ENCODE data around the gene PSG7.
"Not testable (repeated sequence)": the region's sequence is repeated elsewhere in the genome, so short reads cannot be mapped to it uniquely, and the experiment has no call there.

PSG7 gene

DNA sequence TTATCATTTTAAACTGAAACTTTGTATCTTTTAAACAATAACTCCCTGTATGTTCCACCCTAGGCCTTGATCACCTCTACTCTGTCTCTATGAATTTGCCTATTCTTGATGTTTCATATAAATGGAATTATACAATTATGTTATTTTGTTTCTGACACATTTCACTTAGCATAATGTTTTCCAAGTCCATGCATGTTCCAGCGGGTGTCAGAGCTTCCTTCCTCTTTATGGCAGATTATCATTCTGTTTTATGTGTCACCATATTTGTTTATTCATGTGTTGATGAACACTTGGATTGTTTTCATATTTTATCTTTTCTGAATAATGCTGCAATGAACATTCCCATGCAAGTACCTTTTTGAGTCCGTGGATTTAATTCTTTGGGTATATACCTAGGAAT lies 54.3 kb downstream of the PSG7 start:
- not testable (repeated sequence) for H3K27me3 ChIP-seq (ENCODE audit: insufficient read depth, low read length); H3K4me2 ChIP-seq (ENCODE audit: low read length); H4K20me1 ChIP-seq (ENCODE audit: insufficient read depth, low read length); H3K79me2 ChIP-seq (ENCODE audit: insufficient read depth, low read length); H2AFZ ChIP-seq (ENCODE audit: low read length); H3F3A ChIP-seq (ENCODE audit: insufficient read depth, low read length); H3K36me3 ChIP-seq (ENCODE audit: insufficient read depth, low read length); H3K27ac ChIP-seq (ENCODE audit: low read depth, low read length, poor library complexity, severe bottlenecking); H3K9me3 ChIP-seq (ENCODE audit: low read length); H3K4me1 ChIP-seq (ENCODE audit: insufficient read depth, low read length, severe bottlenecking); H3K9ac ChIP-seq (ENCODE audit: low read length); H3K9me2 ChIP-seq (ENCODE audit: low read depth, low read length); H3K4me3 ChIP-seq (ENCODE audit: low read depth, low read length, poor library complexity, severe bottlenecking)

DNA sequence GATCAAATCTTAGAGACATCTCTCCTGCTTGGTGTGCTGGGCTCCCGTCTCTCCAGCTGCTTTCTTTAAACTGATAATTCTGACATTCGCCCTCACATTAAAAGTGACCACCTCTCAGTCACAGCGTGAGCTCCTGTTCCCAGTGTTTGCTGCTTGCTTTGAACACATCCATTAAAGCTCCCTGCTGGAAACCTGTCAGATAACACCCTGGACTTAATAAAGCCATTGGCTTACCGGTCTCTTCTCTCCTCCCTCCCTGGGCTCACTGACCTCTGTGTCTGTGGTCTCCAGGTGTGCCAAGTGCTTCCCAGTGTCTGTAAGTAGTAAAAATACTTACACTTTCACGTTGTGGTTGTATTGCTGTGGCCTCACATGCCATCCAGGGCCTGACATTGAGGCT lies 55.0 kb downstream of the PSG7 start:
- not testable (repeated sequence) for H3K27me3 ChIP-seq (ENCODE audit: insufficient read depth, low read length)

DNA sequence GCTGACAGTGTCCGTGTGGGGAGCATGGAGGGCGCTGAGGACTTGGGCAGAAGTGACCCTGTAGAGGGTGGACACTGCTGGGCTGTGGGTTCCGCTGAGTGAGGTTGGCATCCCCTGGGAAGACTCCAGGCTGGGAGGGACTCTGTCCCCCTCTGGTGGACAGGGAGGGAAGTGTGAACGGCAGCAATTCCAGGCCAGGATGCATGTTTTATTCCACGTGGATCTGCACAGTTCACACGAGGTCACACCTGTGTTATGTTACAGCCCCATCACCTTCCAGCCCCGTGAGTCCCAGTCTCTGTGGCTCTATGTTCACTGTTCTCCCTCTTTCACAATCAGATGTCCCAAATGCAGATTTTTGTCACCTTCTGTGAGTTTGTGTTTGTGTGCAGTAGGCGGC lies 55.7 kb downstream of the PSG7 start:
- H3K36me3 ChIP-seq (ENCODE audit: insufficient read depth, low read length); H3K79me2 ChIP-seq (ENCODE audit: insufficient read depth, low read length); H3K9me2 ChIP-seq (ENCODE audit: low read depth, low read length); H3K4me1 ChIP-seq (ENCODE audit: insufficient read depth, low read length, severe bottlenecking); H3K9ac ChIP-seq (ENCODE audit: low read length); H3K27ac ChIP-seq (ENCODE audit: low read depth, low read length, poor library complexity, severe bottlenecking); H3K27me3 ChIP-seq (ENCODE audit: insufficient read depth, low read length); H3K4me2 ChIP-seq (ENCODE audit: low read length); H3F3A ChIP-seq (ENCODE audit: insufficient read depth, low read length); H3K4me3 ChIP-seq (ENCODE audit: low read depth, low read length, poor library complexity, severe bottlenecking); H3K9me3 ChIP-seq (ENCODE audit: low read length); H2AFZ ChIP-seq (ENCODE audit: low read length); H4K20me1 ChIP-seq (ENCODE audit: insufficient read depth, low read length): not testable (repeated sequence)
- TF ChIP-seq, protein P1, sequence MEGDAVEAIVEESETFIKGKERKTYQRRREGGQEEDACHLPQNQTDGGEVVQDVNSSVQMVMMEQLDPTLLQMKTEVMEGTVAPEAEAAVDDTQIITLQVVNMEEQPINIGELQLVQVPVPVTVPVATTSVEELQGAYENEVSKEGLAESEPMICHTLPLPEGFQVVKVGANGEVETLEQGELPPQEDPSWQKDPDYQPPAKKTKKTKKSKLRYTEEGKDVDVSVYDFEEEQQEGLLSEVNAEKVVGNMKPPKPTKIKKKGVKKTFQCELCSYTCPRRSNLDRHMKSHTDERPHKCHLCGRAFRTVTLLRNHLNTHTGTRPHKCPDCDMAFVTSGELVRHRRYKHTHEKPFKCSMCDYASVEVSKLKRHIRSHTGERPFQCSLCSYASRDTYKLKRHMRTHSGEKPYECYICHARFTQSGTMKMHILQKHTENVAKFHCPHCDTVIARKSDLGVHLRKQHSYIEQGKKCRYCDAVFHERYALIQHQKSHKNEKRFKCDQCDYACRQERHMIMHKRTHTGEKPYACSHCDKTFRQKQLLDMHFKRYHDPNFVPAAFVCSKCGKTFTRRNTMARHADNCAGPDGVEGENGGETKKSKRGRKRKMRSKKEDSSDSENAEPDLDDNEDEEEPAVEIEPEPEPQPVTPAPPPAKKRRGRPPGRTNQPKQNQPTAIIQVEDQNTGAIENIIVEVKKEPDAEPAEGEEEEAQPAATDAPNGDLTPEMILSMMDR (IDR thresholded peaks at IDR 0.05; ENCODE audit: low read length): peak; percentile 49

More for the DNA sequence above, 55.0 kb downstream of the PSG7 start:
- H3K9me3 ChIP-seq (ENCODE audit: low read length); H3K27ac ChIP-seq (ENCODE audit: low read depth, low read length, poor library complexity, severe bottlenecking); H3K4me1 ChIP-seq (ENCODE audit: insufficient read depth, low read length, severe bottlenecking); H3K4me2 ChIP-seq (ENCODE audit: low read length); H3K9ac ChIP-seq (ENCODE audit: low read length); H4K20me1 ChIP-seq (ENCODE audit: insufficient read depth, low read length); H3F3A ChIP-seq (ENCODE audit: insufficient read depth, low read length); H3K4me3 ChIP-seq (ENCODE audit: low read depth, low read length, poor library complexity, severe bottlenecking); H3K79me2 ChIP-seq (ENCODE audit: insufficient read depth, low read length); H2AFZ ChIP-seq (ENCODE audit: low read length); H3K9me2 ChIP-seq (ENCODE audit: low read depth, low read length); H3K36me3 ChIP-seq (ENCODE audit: insufficient read depth, low read length): not testable (repeated sequence)

DNA sequence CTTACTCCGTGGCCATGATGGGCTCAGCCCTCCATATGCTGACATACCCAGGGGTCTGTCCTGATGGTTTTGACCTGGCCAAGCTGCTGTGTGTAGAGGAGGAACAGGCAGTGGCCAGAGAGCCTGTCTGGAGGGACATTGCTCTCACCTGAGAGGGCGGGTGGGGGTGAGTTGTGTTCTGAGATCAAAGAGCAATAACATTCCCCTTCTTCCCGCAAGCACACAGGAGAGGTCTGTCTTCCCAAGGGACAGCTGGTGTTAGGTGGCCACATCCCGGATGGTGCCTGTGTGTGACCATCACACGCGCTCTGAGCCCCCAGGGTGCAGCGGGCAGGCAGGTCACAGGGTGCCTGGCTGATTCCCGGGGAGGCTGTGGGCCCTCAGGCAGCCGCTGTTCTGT lies 56.4 kb downstream of the PSG7 start:
- not testable (repeated sequence) for H3K4me2 ChIP-seq (ENCODE audit: low read length); H3K9ac ChIP-seq (ENCODE audit: low read length); H3K9me2 ChIP-seq (ENCODE audit: low read depth, low read length)

DNA sequence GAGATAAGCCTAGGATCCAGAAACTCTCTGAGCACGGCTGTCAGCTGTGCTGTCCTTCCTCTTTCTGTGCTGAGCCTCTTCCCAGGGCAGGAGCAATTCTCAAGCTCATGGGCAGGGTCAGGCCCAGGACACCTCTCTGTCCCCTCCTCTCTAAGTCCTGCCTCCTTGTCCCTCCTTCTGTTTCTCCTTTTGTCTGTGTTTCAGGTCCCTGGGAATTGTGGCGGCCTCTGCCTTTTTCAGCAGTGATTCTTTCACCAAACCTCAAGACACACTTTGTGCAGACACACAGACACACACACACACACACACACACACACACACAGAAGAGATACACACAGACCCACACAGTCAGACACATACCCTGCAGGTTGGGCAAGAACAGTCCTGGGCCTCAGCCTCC lies 57.4 kb downstream of the PSG7 start, which contains the start of gene PSG1:
Gene PSG1 (minus strand): TSS at position 101 of the 400 bp plus-strand sequence. CDS start 132 bp downstream, outside the sequence.
- Histone ChIP-seq H3K79me2 (ENCODE audit: insufficient read depth, low read length) (no peaks in the 10 kb centered on the region), H3F3A (ENCODE audit: insufficient read depth, low read length) (no peaks in the 10 kb centered on the region), H3K36me3 (ENCODE audit: insufficient read depth, low read length) (no peaks in the 10 kb centered on the region), H3K27me3 (ENCODE audit: insufficient read depth, low read length) (no peaks in the 10 kb centered on the region), H3K27ac (ENCODE audit: low read depth, low read length, poor library complexity, severe bottlenecking) (no peak within 1 kb of the TSS), H3K9me3 (ENCODE audit: low read length) (no peaks in the 10 kb centered on the region), H3K4me3 (ENCODE audit: low read depth, low read length, poor library complexity, severe bottlenecking) (no peak within 1 kb of the TSS), H4K20me1 (ENCODE audit: insufficient read depth, low read length) (no peaks in the 10 kb centered on the region), H3K4me2 (ENCODE audit: low read length) (no peak within 1 kb of the TSS), H2AFZ (ENCODE audit: low read length) (no peak within 1 kb of the TSS), H3K9me2 (ENCODE audit: low read depth, low read length) (no peaks in the 10 kb centered on the region), H3K9ac (ENCODE audit: low read length) (no peak within 1 kb of the TSS), H3K4me1 (ENCODE audit: insufficient read depth, low read length, severe bottlenecking) (no peaks in the 10 kb centered on the region)
- TF ChIP-seq EZH2 (IDR thresholded peaks at IDR 0.05; ENCODE audit: borderline replicate concordance, low read length): no peak
- TF ChIP-seq, protein P1 (IDR thresholded peaks at IDR 0.05; ENCODE audit: low read length): no peak

More for the DNA sequence above, 56.4 kb downstream of the PSG7 start:
- not testable (repeated sequence) for H3K36me3 ChIP-seq (ENCODE audit: insufficient read depth, low read length); H3K4me1 ChIP-seq (ENCODE audit: insufficient read depth, low read length, severe bottlenecking); H3K9me3 ChIP-seq (ENCODE audit: low read length); H3K79me2 ChIP-seq (ENCODE audit: insufficient read depth, low read length); H3K4me3 ChIP-seq (ENCODE audit: low read depth, low read length, poor library complexity, severe bottlenecking); H3K27ac ChIP-seq (ENCODE audit: low read depth, low read length, poor library complexity, severe bottlenecking); H4K20me1 ChIP-seq (ENCODE audit: insufficient read depth, low read length); H2AFZ ChIP-seq (ENCODE audit: low read length); H3F3A ChIP-seq (ENCODE audit: insufficient read depth, low read length); H3K27me3 ChIP-seq (ENCODE audit: insufficient read depth, low read length)

DNA sequence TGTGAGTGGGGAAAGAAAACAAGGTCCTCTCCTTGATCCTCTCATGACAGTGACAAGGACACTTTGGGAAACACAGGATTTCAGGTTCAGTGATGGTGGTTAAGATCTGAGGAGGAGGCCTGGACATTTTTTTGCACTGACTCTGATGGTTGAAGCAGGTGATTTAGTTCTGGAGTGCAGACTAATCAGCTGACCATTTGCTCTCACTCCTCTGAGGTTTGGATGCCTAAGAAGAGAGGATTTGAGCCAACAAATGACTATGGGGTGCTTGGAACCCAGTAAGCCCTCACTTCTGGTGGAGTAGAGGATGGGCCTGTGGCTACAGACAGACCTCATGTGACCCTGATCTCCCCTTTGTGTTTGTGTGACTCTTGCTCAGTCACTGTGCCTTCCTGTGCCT lies 60.4 kb downstream of the PSG7 start:
- not testable (repeated sequence) for H3K79me2 ChIP-seq (ENCODE audit: insufficient read depth, low read length); H3K4me1 ChIP-seq (ENCODE audit: insufficient read depth, low read length, severe bottlenecking); H3F3A ChIP-seq (ENCODE audit: insufficient read depth, low read length); H3K36me3 ChIP-seq (ENCODE audit: insufficient read depth, low read length); H3K27me3 ChIP-seq (ENCODE audit: insufficient read depth, low read length); H3K27ac ChIP-seq (ENCODE audit: low read depth, low read length, poor library complexity, severe bottlenecking); H3K4me2 ChIP-seq (ENCODE audit: low read length); H3K9me2 ChIP-seq (ENCODE audit: low read depth, low read length); H2AFZ ChIP-seq (ENCODE audit: low read length); H3K9ac ChIP-seq (ENCODE audit: low read length); H3K4me3 ChIP-seq (ENCODE audit: low read depth, low read length, poor library complexity, severe bottlenecking); H4K20me1 ChIP-seq (ENCODE audit: insufficient read depth, low read length); H3K9me3 ChIP-seq (ENCODE audit: low read length)

Measured in OCI-LY1 (cell line).